ENCODE results near the gene NMRAL1. TPM values are rescaled to one million over a fixed set of nuclear protein-coding genes. Genes with fewer than 3 reads are reported as not detected.

Gene NMRAL1
- 30.7 and 35.2 TPM in 2 replicates for total RNA-seq

DNA sequence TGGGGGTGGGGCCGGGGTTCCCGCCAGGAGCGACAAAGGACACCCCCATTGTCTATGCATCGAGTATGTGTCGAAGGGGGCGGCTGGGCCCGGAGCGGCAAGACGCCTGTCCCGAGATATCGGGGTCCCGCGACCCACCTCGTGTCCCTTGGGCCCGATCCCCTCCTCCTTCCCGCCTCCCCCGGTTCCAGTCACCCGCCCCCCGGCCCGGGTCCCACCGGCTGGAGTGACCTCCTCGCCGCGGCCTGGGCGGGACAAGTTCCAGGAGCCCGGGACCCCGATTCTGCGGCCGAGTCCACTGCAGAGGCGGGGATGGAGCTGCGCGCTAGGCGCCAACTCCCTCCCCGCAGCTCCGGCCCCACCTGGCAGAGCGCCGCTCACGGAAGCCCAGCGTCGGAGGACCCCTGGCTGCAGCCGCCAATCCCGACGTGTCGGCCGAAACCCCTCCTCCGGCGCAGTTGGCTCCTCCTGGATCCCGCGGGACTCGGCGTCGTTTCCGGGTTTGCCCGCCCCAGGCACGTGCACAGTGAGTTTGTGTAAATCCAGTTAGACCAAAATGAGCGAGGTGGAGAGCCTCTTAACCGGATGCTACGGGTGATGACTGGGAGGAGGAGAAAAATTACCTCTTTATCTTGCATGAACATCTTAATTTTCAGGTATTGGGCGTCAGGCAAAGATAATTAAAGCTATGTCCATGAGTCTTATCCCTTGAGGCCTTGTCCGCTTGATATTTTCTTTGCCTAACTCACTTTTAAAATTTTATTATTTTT, at the start of gene NMRAL1:
TSS of gene NMRAL1 (minus strand) at position 434 of the 770 bp plus-strand sequence. CDS start 493 bp downstream, outside the sequence.
- H3K36me3 Mint-ChIP-seq (ENCODE audit: low read depth) = peaks cover 16% of the 10 kb centered on the region
- H3K27me3 Mint-ChIP-seq (ENCODE audit: low read depth) = no peaks in the 10 kb centered on the region
- H3K9me3 Mint-ChIP-seq = no peaks in the 10 kb centered on the region
- peak; percentile 85 for DNase-seq (ENCODE audit: low spot score)
- H3K27ac Mint-ChIP-seq = peak within 1 kb of the TSS; percentile 78
- intact Hi-C loops (cut with micrococcal nuclease) = no loop called here
- H3K4me3 Mint-ChIP-seq (ENCODE audit: low read depth) = peak within 1 kb of the TSS; percentile 80
- peaks cover 18% of the 10 kb centered on the region for H3K4me1 Mint-ChIP-seq (ENCODE audit: low read depth)

DNA sequence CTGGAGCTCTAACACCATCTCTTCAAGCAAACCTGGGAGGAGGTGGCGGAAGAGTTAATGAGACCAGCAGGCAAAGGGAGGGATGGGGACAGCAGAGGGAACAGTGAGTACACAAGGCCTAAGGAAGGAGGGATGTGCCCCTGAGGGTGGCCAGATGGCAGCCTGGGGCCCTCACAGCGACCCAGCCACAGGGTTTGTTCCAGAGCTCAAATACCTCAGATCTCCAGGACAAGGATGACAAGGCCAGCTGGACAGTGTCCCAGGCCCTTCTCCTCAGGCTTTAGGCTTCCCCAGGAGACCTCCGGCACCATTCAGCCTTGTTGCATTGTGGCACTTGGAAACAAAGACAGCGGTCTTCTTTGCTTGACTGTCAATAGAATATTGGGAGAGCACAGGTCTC, 49.3 kb upstream of the NMRAL1 start:
- H3K4me3 Mint-ChIP-seq (ENCODE audit: low read depth) = no peak overlapping the region
- intact Hi-C loops (cut with micrococcal nuclease) = no loop called here
- H3K4me1 Mint-ChIP-seq (ENCODE audit: low read depth) = peaks cover 11% of the 10 kb centered on the region
- H3K9me3 Mint-ChIP-seq = no peaks in the 10 kb centered on the region
- no peak overlapping the region for H3K27ac Mint-ChIP-seq
- no peaks in the 10 kb centered on the region for H3K27me3 Mint-ChIP-seq (ENCODE audit: low read depth)
- peaks cover 14% of the 10 kb centered on the region for H3K36me3 Mint-ChIP-seq (ENCODE audit: low read depth)
- DNase-seq (ENCODE audit: low spot score) = no peak

DNA sequence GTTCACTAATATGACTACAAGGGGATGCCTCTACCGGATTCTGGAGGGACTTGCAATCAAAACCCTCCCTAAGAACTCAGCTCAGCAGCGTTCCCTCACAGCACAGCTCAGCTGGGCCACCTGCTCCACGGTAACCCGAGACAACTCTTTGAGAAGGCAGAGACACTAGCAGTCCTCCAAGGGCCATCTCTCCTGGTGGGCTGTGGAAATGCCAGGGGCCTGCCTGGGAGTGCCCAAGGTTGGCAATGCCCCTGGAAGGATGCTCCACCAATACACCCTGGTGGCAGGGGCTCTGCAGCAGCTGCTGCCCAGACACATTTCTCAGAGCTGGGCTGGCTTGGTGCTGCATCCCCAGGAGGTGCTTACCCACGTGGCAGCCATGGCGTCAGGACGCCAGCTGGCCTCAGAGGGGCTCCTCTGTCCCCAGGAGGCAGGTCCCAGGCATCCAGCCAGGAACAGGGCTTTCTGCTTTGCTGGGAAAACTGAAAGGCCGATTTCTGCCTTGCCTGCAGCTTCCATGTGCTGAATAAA, 47.7 kb upstream of the NMRAL1 start:
- no peaks in the 10 kb centered on the region for H3K9me3 Mint-ChIP-seq
- no peaks in the 10 kb centered on the region for H3K27me3 Mint-ChIP-seq (ENCODE audit: low read depth)
- no peak overlapping the region for H3K4me3 Mint-ChIP-seq (ENCODE audit: low read depth)
- H3K4me1 Mint-ChIP-seq (ENCODE audit: low read depth) = peaks cover 8% of the 10 kb centered on the region
- H3K36me3 Mint-ChIP-seq (ENCODE audit: low read depth) = peaks cover 14% of the 10 kb centered on the region
- intact Hi-C loops (cut with micrococcal nuclease) = no loop called here
- H3K27ac Mint-ChIP-seq = no peak overlapping the region
- DNase-seq (ENCODE audit: low spot score) = no peak

DNA sequence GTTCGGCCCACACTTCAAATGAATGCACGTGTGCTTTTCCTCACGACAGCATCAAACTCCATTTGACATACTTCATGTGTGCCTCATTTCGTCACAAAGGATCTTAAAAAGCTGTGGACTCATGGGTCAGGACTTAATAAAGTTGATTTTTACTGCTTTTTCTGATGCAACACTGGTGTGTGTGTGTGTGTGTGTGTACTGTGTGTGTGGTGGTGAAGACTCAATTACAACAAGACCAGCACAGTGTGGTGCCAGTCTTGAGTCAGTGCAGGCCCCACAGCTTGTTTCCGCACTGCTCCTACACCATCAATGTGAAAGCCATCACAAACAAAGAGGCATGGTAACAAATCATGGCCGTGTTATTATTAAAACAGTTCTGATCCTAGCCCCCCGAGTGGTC, 46.5 kb upstream of the NMRAL1 start:
- Mint-ChIP-seq H3K27ac (no peak overlapping the region), H3K27me3 (ENCODE audit: low read depth) (no peaks in the 10 kb centered on the region), H3K9me3 (no peaks in the 10 kb centered on the region), H3K4me3 (ENCODE audit: low read depth) (no peak overlapping the region), H3K36me3 (ENCODE audit: low read depth) (peaks cover 13% of the 10 kb centered on the region), H3K4me1 (ENCODE audit: low read depth) (peaks cover 7% of the 10 kb centered on the region)
- no peak for DNase-seq (ENCODE audit: low spot score)
- intact Hi-C loops (cut with micrococcal nuclease) = no loop called here

DNA sequence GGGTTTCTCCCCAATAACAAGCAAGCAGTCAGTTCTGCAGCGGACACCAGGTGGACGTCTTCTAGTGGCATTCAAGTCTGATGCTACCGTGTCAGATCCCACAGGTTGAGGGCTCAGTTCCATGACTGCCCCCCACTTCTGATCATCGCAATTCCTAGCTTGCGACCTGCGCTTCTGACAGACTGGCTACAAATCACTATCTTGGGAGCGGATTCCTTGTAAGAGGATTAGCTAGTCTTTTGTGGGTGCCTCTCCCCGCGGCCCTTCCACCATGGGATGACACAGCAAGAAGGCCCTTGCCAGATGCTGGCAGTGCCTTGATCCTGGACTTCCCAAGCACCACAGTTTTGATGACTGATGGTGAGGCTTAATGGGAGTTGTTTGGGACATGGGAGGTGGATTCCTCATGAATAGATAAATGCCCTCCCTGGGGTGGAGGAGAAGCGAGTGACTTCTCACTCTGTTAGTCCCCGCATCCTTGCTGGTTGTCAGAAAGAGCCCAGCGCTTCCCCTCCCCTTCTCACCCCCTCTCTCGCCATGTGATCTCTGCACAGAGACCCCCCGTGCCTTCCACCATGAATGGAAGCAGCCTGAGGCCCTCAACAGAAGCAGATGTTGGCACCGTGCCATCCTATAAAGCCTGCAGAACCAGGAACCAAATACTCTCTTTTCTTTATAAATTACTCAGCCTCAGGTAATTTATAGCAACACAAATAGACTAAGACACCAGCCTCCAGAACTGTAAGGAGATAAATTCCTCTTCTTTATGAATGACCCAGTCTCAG, 45.0 kb upstream of the NMRAL1 start:
- peaks cover 22% of the 10 kb centered on the region for H3K4me1 Mint-ChIP-seq (ENCODE audit: low read depth)

DNA sequence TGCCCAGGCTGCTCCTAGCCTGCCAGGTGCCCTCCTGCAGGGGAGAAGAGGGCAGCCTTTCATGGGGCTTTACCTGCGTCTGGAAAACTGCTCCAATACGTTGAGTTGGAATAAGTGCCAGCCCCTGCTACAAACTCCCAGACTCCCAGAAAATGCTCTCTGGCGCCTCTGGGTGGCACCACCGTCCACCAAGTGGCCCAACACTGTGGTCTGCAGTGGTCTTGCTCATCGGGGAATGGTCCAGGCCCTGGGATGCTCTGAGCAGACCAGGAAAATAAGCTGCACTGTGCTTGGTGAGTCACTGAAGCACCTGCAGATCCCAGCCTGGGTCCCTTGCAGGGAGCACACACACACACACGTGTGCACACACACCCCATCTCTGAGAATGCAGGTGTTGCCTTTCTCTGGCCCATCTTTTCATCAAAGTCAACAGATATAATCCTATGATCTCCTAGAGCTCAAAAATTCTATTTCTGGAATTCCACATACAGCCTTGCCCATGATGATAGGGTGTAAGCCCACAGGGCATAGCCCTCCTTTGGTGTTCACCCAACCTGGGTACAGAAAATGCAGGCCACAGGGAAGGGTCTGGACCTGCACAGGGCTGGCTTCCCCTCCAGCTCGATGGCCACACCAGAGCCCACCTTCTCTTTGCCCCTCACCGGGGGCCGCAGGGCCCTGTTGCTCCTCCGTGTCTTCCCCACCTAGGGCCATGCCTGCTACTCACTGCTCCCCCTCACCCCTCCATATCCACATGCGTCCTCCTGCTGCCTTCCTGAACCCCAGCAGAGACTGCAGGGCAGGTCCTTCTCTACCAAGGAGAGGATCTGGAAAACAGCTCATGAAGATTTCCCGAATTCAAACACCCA, 43.6 kb upstream of the NMRAL1 start:
- no peak overlapping the region for H3K27ac Mint-ChIP-seq
- H3K9me3 Mint-ChIP-seq = no peaks in the 10 kb centered on the region
- peaks cover 30% of the 10 kb centered on the region for H3K4me1 Mint-ChIP-seq (ENCODE audit: low read depth)
- H3K27me3 Mint-ChIP-seq (ENCODE audit: low read depth) = no peaks in the 10 kb centered on the region
- no peak overlapping the region for H3K4me3 Mint-ChIP-seq (ENCODE audit: low read depth)
- no peak for DNase-seq (ENCODE audit: low spot score)
- intact Hi-C loops (cut with micrococcal nuclease) = loop anchor here (1.0 kb wide), 1 partner anchor 30 kb away; no protein-coding TSS in a partner anchor
- H3K36me3 Mint-ChIP-seq (ENCODE audit: low read depth) = peaks cover 21% of the 10 kb centered on the region

More for the DNA sequence above, 45.0 kb upstream of the NMRAL1 start:
- H3K36me3 Mint-ChIP-seq (ENCODE audit: low read depth) = peaks cover 22% of the 10 kb centered on the region
- H3K27ac Mint-ChIP-seq = no peak overlapping the region
- intact Hi-C loops (cut with micrococcal nuclease) = no loop called here
- DNase-seq (ENCODE audit: low spot score) = no peak
- no peaks in the 10 kb centered on the region for H3K9me3 Mint-ChIP-seq
- H3K4me3 Mint-ChIP-seq (ENCODE audit: low read depth) = no peak overlapping the region
- H3K27me3 Mint-ChIP-seq (ENCODE audit: low read depth) = no peaks in the 10 kb centered on the region

DNA sequence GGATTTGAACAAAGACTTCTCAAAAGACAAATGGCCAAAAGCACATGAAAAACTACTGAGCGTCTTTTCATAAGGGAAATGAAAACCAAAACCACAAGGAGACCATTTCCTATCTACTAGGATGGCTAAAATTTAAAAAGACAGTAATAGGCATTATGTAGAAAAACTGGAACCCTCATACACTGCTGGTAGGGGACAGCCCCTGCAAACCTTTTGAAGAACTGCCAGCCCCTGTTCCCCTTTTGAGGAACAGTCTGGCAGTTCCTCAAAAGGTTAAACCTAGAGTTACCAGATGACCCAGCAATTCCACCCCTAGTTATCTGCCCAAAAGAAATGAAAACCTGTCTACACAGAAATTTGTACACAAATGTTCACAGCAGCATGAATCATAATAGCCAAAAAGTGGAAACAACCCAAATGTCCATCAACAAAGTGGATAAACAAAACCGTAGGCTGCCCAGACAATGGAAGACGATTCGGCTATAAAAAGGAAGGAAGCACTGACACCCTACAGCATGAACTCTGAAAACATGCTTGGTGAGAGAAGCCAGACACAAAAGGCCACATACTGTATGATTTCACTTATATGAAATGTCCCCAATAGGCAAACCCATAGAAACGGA, 41.3 kb upstream of the NMRAL1 start:
- intact Hi-C loops (cut with micrococcal nuclease) = loop anchor here (2.0 kb wide), 1 partner anchor 13 kb away; no protein-coding TSS in a partner anchor
- Mint-ChIP-seq H3K27me3 (ENCODE audit: low read depth) (no peaks in the 10 kb centered on the region), H3K4me3 (ENCODE audit: low read depth) (peak overlapping the region; percentile 47), H3K36me3 (ENCODE audit: low read depth) (peaks cover 37% of the 10 kb centered on the region), H3K4me1 (ENCODE audit: low read depth) (peaks cover 37% of the 10 kb centered on the region), H3K9me3 (no peaks in the 10 kb centered on the region), H3K27ac (peak overlapping the region; percentile 80)
- DNase-seq (ENCODE audit: low spot score) = no peak

DNA sequence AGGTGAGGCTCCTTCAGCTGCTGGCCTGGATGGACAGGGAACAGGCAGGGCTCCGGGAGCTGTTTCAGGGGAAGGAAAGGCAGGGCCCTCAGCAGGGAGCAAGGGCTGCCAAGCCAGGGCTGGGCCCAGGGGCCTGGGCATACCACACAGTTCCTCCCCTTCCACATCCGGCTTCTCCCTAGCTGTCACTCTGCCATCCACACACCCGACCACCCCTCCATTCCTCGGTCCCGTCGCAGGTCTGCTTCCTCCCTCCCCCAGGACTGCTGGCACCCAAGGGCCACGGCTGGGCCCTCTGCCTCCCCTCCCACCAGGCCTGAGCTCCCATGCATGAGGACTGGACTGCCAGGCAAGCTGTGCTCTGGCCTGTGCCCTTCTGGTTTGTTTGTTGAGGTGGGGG, 40.2 kb upstream of the NMRAL1 start:
- Mint-ChIP-seq H3K4me1 (ENCODE audit: low read depth) (peaks cover 36% of the 10 kb centered on the region), H3K27ac (peak overlapping the region; percentile 80), H3K9me3 (no peaks in the 10 kb centered on the region), H3K36me3 (ENCODE audit: low read depth) (peaks cover 43% of the 10 kb centered on the region), H3K27me3 (ENCODE audit: low read depth) (no peaks in the 10 kb centered on the region), H3K4me3 (ENCODE audit: low read depth) (peak overlapping the region; percentile 34)
- no peak for DNase-seq (ENCODE audit: low spot score)
- intact Hi-C loops (cut with micrococcal nuclease) = loop anchor here (2.0 kb wide), 1 partner anchor 14 kb away; no protein-coding TSS in a partner anchor

DNA sequence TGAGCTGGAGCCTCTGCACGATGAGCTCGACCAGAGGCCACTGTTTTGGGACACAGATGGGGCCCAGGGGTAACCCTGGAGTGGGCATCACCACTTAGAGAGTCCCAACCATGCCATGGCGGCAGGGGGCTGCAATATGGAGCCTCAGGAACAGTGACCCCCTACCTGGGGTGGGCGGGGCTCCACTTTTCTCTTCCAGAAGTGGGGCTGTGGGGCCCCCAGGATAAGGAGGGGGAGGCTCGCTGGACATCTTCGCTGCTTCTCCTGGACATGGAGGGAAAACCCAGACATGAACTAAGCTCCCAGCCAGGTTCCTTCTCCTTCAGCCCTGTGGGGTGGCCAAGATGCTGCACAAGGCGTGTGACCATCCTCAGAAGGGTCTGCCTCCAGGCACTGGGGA, 39.5 kb upstream of the NMRAL1 start:
- DNase-seq (ENCODE audit: low spot score) = no peak
- H3K4me1 Mint-ChIP-seq (ENCODE audit: low read depth) = peaks cover 36% of the 10 kb centered on the region
- H3K27me3 Mint-ChIP-seq (ENCODE audit: low read depth) = no peaks in the 10 kb centered on the region
- intact Hi-C loops (cut with micrococcal nuclease) = loop anchor here (2.0 kb wide), 1 partner anchor 15 kb away; no protein-coding TSS in a partner anchor
- H3K27ac Mint-ChIP-seq = peak overlapping the region; percentile 80
- H3K4me3 Mint-ChIP-seq (ENCODE audit: low read depth) = no peak overlapping the region
- H3K9me3 Mint-ChIP-seq = no peaks in the 10 kb centered on the region
- H3K36me3 Mint-ChIP-seq (ENCODE audit: low read depth) = peaks cover 50% of the 10 kb centered on the region

DNA sequence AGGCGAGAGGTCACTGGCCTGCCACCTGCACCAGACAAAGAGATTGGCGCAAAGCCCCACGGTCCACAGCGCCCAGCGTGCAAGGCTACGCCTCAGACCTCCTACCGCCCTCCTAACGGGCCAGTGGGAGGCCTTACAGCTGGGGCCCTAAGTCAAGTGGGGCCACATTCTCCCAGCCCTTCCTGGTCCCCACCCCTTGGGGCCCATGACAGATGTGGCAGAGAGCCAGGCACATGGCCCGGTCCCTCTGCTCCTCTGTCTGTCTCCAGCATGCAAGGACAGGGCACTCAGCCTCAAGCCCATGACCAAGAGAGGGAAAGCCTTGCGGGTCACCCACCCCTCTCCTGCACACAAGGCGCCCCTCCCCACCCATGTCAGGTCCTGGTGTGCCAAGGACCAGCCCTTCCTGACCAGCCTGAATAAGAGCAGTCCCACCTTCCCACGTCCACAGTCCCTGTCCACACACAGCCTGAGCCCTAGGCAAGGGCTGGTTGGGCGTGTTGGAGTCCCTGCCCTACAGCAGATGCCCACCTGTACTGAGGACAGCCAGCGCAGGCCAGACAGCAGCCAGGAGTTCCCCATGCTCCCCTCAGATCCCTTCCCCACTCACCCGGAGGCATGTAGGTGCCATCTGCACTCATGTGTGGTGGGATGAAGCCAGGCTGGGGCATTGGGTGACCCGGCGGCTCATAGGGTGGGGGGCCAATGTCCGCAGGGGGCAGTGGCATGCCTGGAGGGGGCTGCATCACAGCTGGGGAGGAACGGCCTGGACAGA, 38.8 kb upstream of the NMRAL1 start:
- DNase-seq (ENCODE audit: low spot score) = no peak
- Mint-ChIP-seq H3K4me3 (ENCODE audit: low read depth) (no peak overlapping the region), H3K4me1 (ENCODE audit: low read depth) (peaks cover 36% of the 10 kb centered on the region), H3K36me3 (ENCODE audit: low read depth) (peaks cover 54% of the 10 kb centered on the region), H3K9me3 (no peaks in the 10 kb centered on the region), H3K27me3 (ENCODE audit: low read depth) (no peaks in the 10 kb centered on the region), H3K27ac (peak overlapping the region; percentile 55)
- intact Hi-C loops (cut with micrococcal nuclease) = no loop called here

DNA sequence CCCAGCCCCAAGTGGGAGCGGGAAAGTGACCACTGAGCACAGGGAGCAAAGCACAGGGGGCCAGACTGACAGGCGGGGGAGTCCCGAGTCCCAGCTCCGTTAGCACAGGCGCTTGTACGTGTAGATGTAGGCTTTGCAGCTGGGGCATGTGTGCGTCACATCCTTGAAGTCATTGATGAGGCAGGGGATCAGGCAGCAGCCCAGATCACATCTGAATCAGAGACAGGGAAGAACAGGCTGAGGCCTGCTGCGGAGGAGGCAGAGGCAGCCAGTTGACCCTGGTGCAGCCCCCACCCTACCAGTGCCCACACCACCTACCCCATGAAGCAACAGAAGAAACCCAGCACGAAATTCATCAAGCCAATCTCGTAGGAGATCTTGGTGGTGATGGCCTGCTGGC, 38.0 kb upstream of the NMRAL1 start:
- Mint-ChIP-seq H3K27ac (no peak overlapping the region), H3K4me3 (ENCODE audit: low read depth) (no peak overlapping the region), H3K9me3 (no peaks in the 10 kb centered on the region), H3K36me3 (ENCODE audit: low read depth) (peaks cover 62% of the 10 kb centered on the region), H3K4me1 (ENCODE audit: low read depth) (peaks cover 36% of the 10 kb centered on the region), H3K27me3 (ENCODE audit: low read depth) (no peaks in the 10 kb centered on the region)
- intact Hi-C loops (cut with micrococcal nuclease) = no loop called here
- DNase-seq (ENCODE audit: low spot score) = no peak

All from activated T-helper 2 cell treated with anti-CD3 and anti-CD28 coated beads, Interferon-gamma antibody, Interleukin-2, Interleukin-4, amounts not matched to agents 10 μg/mL and 5 μg/mL and 100 μg/mL, durations not matched to agents 14 hours and 24 hours and 36 hours (primary cell).